ENCODE data around the gene PRAMEF7.
"Not testable (repeated sequence)": the region's sequence is repeated elsewhere in the genome, so short reads cannot be mapped to it uniquely, and the experiment has no call there.

PRAMEF7 gene

GRCh38 chr1:12916310-12916709, at the start of gene PRAMEF7:
TSS of gene PRAMEF7 (plus strand) at chr1:12916610. CDS start at chr1:12917693, 1,083 bp downstream.
- DNase-seq (ENCODE audit: low spot score) = not testable (repeated sequence)

GRCh38 chr1:12878453-12878852, 38.0 kb upstream of the PRAMEF7 start:
- DNase-seq (ENCODE audit: low spot score) = not testable (repeated sequence)

DNA sequence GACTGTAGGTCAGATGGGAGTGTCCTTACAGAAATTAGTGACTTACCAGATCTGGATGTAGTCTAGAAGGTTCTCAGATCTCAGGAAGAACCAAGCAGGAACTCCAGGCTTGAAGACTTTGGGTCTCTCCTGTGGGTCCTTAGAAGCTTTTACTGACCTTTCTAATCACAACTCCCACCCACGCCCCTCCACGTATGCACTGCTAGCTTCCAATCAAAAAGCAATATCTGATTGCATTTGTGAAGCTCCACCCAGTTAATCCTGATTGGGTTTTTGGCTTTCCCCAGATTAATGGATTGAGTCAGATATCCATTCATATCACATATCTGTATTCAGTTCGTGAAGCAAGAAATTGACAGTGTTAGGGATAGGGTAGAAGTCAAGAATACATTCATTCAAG, 30.3 kb upstream of the PRAMEF7 start, which contains the start of gene PRAMEF4:
PRAMEF4 (minus strand) TSS at position 101 of the 400 bp plus-strand sequence. CDS start 2,807 bp downstream, outside the sequence.
- DNase-seq (ENCODE audit: low spot score) = not testable (repeated sequence)

DNA sequence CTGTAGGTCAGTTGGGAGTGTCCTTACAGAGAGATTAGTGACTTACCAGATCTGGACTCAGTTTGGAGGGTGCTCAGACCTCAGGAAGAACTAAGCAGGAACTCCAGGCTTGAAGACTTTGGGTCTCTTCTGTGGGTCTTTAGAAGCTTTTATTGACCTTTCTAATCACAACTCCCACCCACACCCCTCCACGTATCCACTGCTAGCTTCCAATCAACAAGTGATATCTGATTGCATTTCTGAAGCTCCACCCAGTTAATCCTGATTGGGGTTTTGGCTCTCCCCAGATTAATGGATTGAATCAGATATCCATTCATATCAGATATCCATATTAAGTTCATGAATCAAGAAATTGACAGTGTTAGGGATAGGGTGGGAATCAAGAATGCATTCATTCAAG, 18.2 kb upstream of the PRAMEF7 start, which contains the start of gene PRAMEF10:
PRAMEF10 (minus strand) TSS at position 101 of the 400 bp plus-strand sequence. CDS start 2,423 bp downstream, outside the sequence.
- DNase-seq (ENCODE audit: low spot score) = not testable (repeated sequence)

- not testable (repeated sequence) for DNase-seq (ENCODE audit: low spot score)
Measured at GRCh38 chr1:12899186-12899585, 17.2 kb upstream of the PRAMEF7 start.

DNA sequence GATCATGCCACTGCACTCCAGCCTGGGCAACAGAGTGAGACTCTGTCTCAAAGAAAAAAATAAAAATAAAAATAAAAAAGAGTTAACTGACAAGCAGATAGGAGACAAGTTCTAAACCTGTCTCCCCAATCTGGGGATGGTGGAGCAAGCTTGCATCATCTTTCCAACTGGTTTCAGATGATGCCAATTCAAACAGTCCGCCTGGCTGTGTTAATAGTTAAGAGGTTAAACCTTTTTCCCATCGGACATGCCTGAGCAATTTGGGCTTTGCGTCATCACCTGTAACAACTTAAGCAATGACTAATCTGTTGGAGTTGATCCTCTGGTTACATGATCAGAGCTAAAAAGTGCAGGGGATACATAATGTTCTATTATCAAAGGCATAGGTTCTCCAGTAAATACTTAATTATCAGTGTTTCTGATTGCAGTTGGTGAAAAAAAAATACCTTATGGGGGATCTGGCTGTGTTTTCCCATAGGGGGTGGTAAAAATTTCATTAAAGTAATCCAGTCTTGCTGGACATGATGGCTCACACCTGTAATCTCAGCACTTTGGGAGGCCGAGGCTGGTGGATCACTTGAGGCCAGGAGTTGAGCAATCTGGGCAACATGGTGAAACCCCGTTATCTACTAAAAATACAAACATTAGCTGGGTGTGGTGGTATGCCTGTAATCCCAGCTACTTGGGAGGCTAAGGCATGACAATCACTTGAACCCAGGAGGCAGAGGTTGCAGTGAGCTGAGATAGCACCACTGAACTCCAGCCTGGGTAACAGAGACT, 12.4 kb upstream of the PRAMEF7 start:
- DNase-seq (ENCODE audit: low spot score) = not testable (repeated sequence)

DNA sequence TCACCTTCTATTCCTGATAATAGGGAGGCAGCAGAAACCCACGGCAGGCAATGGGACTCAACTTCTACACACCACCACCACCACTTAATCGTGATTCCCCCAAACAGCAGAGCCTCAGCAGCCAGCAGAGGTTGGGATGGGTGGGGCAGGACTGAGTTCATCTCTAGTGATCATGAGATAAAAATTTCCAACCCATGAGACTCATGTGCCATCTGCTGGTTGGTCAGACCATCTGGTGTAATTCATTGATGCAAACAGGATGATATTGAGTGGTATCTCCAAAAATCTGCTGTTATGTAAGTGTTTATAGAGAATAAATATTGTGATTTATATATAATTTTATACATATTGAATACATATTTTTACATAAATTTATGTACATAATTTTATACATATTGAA, 5.3 kb downstream of the PRAMEF7 start:
- DNase-seq (ENCODE audit: low spot score) = not testable (repeated sequence)

DNA sequence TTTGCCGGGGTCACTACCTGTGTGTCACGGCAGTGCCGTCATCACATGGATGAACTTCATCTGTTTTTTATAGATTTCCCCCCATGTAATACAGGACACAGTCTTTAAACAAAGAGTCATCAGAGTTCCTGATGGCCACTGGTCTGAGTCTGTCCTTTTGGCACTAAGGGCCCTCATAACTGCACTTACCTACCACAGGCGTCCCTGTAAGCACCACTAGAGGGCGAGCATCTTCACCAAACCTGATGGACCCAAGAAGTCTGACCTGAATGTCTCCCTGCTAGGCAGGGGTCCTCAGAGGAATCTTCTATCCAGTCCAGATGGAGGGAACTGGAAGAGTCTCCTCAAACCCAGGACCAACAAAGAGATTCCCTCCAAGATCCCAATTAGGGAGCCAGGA, 8.0 kb downstream of the PRAMEF7 start:
- not testable (repeated sequence) for DNase-seq (ENCODE audit: low spot score)

- not testable (repeated sequence) for DNase-seq (ENCODE audit: low spot score)
Measured at GRCh38 chr1:12947480-12947879, 31.1 kb downstream of the PRAMEF7 start, which contains the start of gene PRAMEF6. TSS of gene PRAMEF6 (minus strand) at chr1:12947580. CDS start at chr1:12942518, 5,062 bp downstream.

Measured in ecto neural progenitor cell (in vitro differentiated cells).